PC-9 (cell line): Measurements from ENCODE around the gene SLC41A1. TPM values are rescaled to one million over a fixed set of nuclear protein-coding genes. Genes with fewer than 3 reads are reported as not detected.
"Not testable (repeated sequence)": the region's sequence is repeated elsewhere in the genome, so short reads cannot be mapped to it uniquely, and the experiment has no call there.

Experiments used
- BruUV-seq: library from RNA; stranded (reverse); fragments of 400-500 nt; replicated peaks from 2 replicates; lab custom pipeline; 2021; lab: Mats Ljungman, UMichigan
- CTCF ChIA-PET: fragments of 300-600 bp; sonication (Branson Sonifier 250); formaldehyde crosslinking; loops from one replicate; lab custom pipeline; 2022; ENCODE audit warnings: antibody characterized with exemption; lab: Charles Lee
- POLR2A ChIA-PET: fragments of 300-600 bp; sonication (Branson Sonifier 250); formaldehyde crosslinking; loops from one replicate; lab custom pipeline; 2022; ENCODE audit warnings: antibody characterized with exemption; ENCODE audit not compliant: unreplicated experiment; lab: Charles Lee
- DNase-seq, 2 experiments: peaks; one replicate each; pipeline versions ENCODE4 v3.0.0 to v3.0.0-alpha.2; 2015 to 2022; ENCODE audit warnings: mixed read lengths in 1 of 2
- H2AFZ ChIP-seq: fragments of 200-600 bp; sonication (generic); 2 replicates; pipeline ENCODE4 v1.8.1; 2017; ENCODE audit warnings: antibody characterized with exemption
- H3F3A ChIP-seq: fragments of 200-600 bp; sonication (generic); 2 replicates; pipeline ENCODE4 v1.8.1; 2017; ENCODE audit warnings: antibody characterized with exemption, mild to moderate bottlenecking, low read depth; ENCODE audit not compliant: insufficient read depth
- H3K27ac ChIP-seq: fragments of 200-600 bp; sonication (generic); 2 replicates; pipeline ENCODE4 v1.6.1; 2016; ENCODE audit warnings: mixed run types
- H3K27me3 ChIP-seq: fragments of 200-600 bp; sonication (generic); 2 replicates; pipeline ENCODE4 v1.6.1; 2016; ENCODE audit warnings: low read depth, mixed run types; ENCODE audit not compliant: insufficient read depth
- H3K36me3 ChIP-seq: fragments of 200-600 bp; sonication (generic); 2 replicates; pipeline ENCODE4 v1.6.1; 2016; ENCODE audit warnings: low read depth, mixed run types
- H3K4me1 ChIP-seq: fragments of 200-600 bp; sonication (generic); replicated peaks from 2 replicates; pipeline ENCODE4 v1.6.1; 2016; ENCODE audit warnings: mixed run types; ENCODE audit not compliant: insufficient read depth
- H3K4me2 ChIP-seq: fragments of 200-600 bp; sonication (generic); 2 replicates; pipeline ENCODE4 v1.6.1; 2017; ENCODE audit warnings: mixed run types
- H3K4me3 ChIP-seq: fragments of 200-600 bp; sonication (generic); 2 replicates; pipeline ENCODE4 v1.6.1; 2016; ENCODE audit warnings: mixed run types
- H3K79me2 ChIP-seq: fragments of 200-600 bp; sonication (generic); 2 replicates; pipeline ENCODE4 v1.6.1; 2017; ENCODE audit warnings: low read depth, mixed run types
- H3K9me2 ChIP-seq: fragments of 200-600 bp; sonication (generic); 2 replicates; pipeline ENCODE4 v1.8.1; 2017; ENCODE audit warnings: mild to moderate bottlenecking; ENCODE audit not compliant: insufficient read depth
- H3K9me3 ChIP-seq: fragments of 200-600 bp; sonication (generic); 2 replicates; pipeline ENCODE4 v1.8.1; 2016; ENCODE audit warnings: low read depth; ENCODE audit not compliant: insufficient read depth
- H4K20me1 ChIP-seq: fragments of 200-600 bp; sonication (generic); 2 replicates; pipeline ENCODE4 v1.8.1; 2017; ENCODE audit not compliant: insufficient read depth
- CTCF ChIP-seq: fragments of 200-600 bp; sonication (generic); conservative IDR thresholded peaks from 2 replicates; pipeline ENCODE4 v1.6.1; 2017; ENCODE audit warnings: mixed run types, antibody characterized with exemption, mild to moderate bottlenecking, moderate library complexity
- EZH2 ChIP-seq: fragments of 200-600 bp; sonication (generic); IDR thresholded peaks from 2 replicates; pipeline ENCODE4 v1.8.0; 2017; ENCODE audit warnings: antibody characterized with exemption, low read depth
- intact Hi-C: fragments of 100-400 bp; cut with micrococcal nuclease; formaldehyde crosslinking; loops from one replicate; pipeline ENCODE4 v1.10.0; 2022; ENCODE audit not compliant: unreplicated experiment
- total RNA-seq: library from RNA; stranded (reverse); gene quantifications from 2 replicates; pipeline ENCODE4 v1.2.3, GENCODE V29; 2021

Gene SLC41A1
- total RNA-seq, 1 experiment from 2014 or later = 34.5 TPM

DNA sequence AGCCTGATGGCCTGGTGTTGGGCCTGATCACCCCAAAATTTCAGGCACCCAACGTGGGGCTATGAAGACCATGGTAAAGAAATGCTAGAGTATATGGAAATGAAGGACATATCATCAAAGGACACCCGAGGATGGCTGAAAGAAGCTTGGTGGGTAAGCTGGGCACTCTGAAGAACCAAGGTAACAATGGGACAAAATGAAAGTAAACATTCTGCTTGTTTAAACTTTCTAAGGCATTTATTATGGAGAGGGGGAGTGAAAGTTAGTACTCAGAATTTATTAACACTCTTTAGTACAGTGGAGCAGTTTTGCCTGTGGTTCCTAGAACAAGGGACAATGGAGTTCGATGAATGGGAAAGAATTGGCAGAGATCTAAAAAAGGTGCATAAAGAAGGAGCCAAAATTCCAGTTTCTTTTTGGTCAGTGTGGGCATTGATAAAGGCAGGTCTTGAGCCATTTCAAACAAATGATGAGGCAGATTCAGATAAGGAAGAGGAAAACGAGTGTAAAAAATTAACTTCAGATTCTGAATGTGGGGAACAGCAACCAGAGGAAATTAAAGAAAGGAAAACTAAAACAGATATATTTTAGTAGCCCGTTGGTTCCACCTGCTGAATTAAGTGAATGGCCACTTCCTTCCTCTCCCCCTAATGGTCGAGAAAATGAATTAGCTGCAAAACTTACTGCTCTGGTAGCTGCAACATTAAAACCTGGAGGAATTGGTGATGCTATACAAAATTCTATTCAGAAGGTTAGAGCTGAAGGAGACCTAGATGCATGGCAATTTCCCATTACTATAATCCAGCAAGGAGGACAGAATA is 45.4 kb upstream of the SLC41A1 start:
- no peaks in the 10 kb centered on the region for H4K20me1 ChIP-seq
- intact Hi-C loops = no loop called here
- H3K9me3 ChIP-seq = no peaks in the 10 kb centered on the region

GRCh38 chr1:205857501-205857900 is 44.5 kb upstream of the SLC41A1 start:
- BruUV-seq, H3K36me3 ChIP-seq, H3K9me3 ChIP-seq, intact Hi-C loops, POLR2A ChIA-PET, H3K4me3 ChIP-seq, H3K27ac ChIP-seq, H4K20me1 ChIP-seq, H3K9me2 ChIP-seq, H3K4me2 ChIP-seq, H3K27me3 ChIP-seq, CTCF ChIA-PET, H3F3A ChIP-seq, DNase-seq, H3K4me1 ChIP-seq, H2AFZ ChIP-seq, H3K79me2 ChIP-seq: not testable (repeated sequence)

More for the DNA sequence above, 45.4 kb upstream of the SLC41A1 start:
- no peak overlapping the region for H3K4me3 ChIP-seq
- no TSS peak for BruUV-seq
- no peak for DNase-seq
- H2AFZ ChIP-seq = no peak overlapping the region; the same call in 1 of the 2 replicates
- ChIA-PET CTCF (no interaction called here), POLR2A (no interaction called here)
- no peaks in the 10 kb centered on the region for H3K27me3 ChIP-seq
- H3K4me2 ChIP-seq = peak overlapping the region; percentile 38
- TF ChIP-seq CTCF (no peak), EZH2 (no peak)
- 0 out of 2 replicates have a peak, but pooled peaks cover 4% of the 10 kb centered on the region for H3K9me2 ChIP-seq
- H3K79me2 ChIP-seq = no peaks in the 10 kb centered on the region
- H3K36me3 ChIP-seq = no peaks in the 10 kb centered on the region
- H3K27ac ChIP-seq = no peak overlapping the region
- H3K4me1 ChIP-seq = no peaks in the 10 kb centered on the region
- H3F3A ChIP-seq = no peaks in the 10 kb centered on the region

DNA sequence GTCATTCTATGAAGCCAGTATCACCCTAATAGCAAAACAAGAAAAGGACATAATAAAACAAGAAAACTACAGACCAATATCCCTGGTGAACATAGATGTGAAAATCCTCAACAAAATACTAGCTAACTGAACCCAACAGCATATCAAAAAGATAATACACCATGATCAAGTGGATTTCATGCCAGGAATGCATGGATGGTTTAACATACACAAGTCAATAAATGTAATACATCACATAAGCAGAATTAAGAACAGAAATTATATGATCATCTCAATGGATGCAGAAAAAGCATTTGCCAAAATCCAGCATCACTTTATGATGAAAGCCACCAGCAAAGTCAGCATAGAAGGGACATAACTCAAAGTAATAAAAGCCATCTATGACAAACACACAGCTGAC is 43.4 kb upstream of the SLC41A1 start:
- DNase-seq = no peak
- Histone ChIP-seq H3F3A (0 out of 2 replicates have a peak, but pooled peaks cover 4% of the 10 kb centered on the region), H3K4me2 (no peak overlapping the region), H3K4me1 (peaks cover 10% of the 10 kb centered on the region; the same call in 1 of the 2 replicates), H3K79me2 (no peaks in the 10 kb centered on the region), H3K4me3 (no peak overlapping the region), H3K36me3 (no peaks in the 10 kb centered on the region), H3K27ac (no peak overlapping the region), H3K9me3 (no peaks in the 10 kb centered on the region; the same call in 1 of the 2 replicates), H4K20me1 (no peaks in the 10 kb centered on the region), H3K27me3 (no peaks in the 10 kb centered on the region), H2AFZ (no peak overlapping the region), H3K9me2 (no peaks in the 10 kb centered on the region)
- CTCF ChIA-PET = no interaction called here
- BruUV-seq = no TSS peak
- POLR2A ChIA-PET = no interaction called here
- intact Hi-C loops = no loop called here
- TF ChIP-seq CTCF (no peak), EZH2 (no peak)
